Mucosa of descending colon (tissue), 3 donors: ENCODE measurements around the gene STIMATE. TPM values are rescaled to one million over a fixed set of nuclear protein-coding genes. Genes with fewer than 3 reads are reported as not detected.

ENCODE experiments used
- ATAC-seq: fragments of 200-7000 bp; cut with Tn5 transposase; one replicate; pipeline ENCODE4 v1.9.1; 2020; ENCODE audit warnings: mild to moderate bottlenecking, moderate library complexity
- DNase-seq, 3 donors: peaks; one replicate each; pipeline ENCODE4 v3.0.0-alpha.2; 2020
- H3K36me3 ChIP-seq: fragments of 200-600 bp; one replicate; pipeline ENCODE4 v1.8.0; 2021; ENCODE audit warnings: low read depth, mild to moderate bottlenecking
- H3K4me1 ChIP-seq: fragments of 200-600 bp; one replicate; pipeline ENCODE4 v1.8.0; 2021; ENCODE audit warnings: low read depth, mild to moderate bottlenecking
- H3K4me3 ChIP-seq: fragments of 200-600 bp; one replicate; pipeline ENCODE4 v1.8.0; 2021; ENCODE audit warnings: mild to moderate bottlenecking
- H3K9me3 ChIP-seq: fragments of 200-600 bp; one replicate; pipeline ENCODE4 v1.8.0; 2021; ENCODE audit warnings: mild to moderate bottlenecking
- intact Hi-C, 2 donors: fragments of 100-400 bp; cut with DNase I in 1 of 2; cut with micrococcal nuclease in 1 of 2; formaldehyde crosslinking; loops; one replicate each; pipeline versions ENCODE4 v1.11.0 to v1.11.1; 2022; cut with DNase I, micrococcal nuclease
- total RNA-seq, 3 donors: library from RNA; stranded (reverse); fragmentation: NEBNext Ultra II Directional in 2 of 3; extraction: Animal tissue kit (Norgen Biotek cat#: 25700) in 2 of 3; gene quantifications; one replicate each; pipeline versions ENCODE4 v1.2.1 to v1.2.4, GENCODE V29; 2021 to 2023
- TF ChIP-seq, protein P1 (sequence below): fragments of 200-600 bp; IDR thresholded peaks from one replicate; pipeline ENCODE4 v1.8.0; 2022; ENCODE audit warnings: antibody characterized with exemption, mild to moderate bottlenecking
- donor health status: DM: no; HTN: no; CAD: no; lungs with moderate emphysema.
- donor health status: DM: no; HTN: no; CAD: no.
- donor health status: DM: no; HTN: yes; CAD: no.

STIMATE gene
- total RNA-seq, 3 donors from 2014 or later = 9.3 to 14.8 (median 11.1) TPM

- TF ChIP-seq, protein P1, sequence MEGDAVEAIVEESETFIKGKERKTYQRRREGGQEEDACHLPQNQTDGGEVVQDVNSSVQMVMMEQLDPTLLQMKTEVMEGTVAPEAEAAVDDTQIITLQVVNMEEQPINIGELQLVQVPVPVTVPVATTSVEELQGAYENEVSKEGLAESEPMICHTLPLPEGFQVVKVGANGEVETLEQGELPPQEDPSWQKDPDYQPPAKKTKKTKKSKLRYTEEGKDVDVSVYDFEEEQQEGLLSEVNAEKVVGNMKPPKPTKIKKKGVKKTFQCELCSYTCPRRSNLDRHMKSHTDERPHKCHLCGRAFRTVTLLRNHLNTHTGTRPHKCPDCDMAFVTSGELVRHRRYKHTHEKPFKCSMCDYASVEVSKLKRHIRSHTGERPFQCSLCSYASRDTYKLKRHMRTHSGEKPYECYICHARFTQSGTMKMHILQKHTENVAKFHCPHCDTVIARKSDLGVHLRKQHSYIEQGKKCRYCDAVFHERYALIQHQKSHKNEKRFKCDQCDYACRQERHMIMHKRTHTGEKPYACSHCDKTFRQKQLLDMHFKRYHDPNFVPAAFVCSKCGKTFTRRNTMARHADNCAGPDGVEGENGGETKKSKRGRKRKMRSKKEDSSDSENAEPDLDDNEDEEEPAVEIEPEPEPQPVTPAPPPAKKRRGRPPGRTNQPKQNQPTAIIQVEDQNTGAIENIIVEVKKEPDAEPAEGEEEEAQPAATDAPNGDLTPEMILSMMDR = no peak
- intact Hi-C loops = no loop called here
These were observed 16.9 kb downstream of the STIMATE start for GRCh38 chr3:52880474-52880873.

DNA sequence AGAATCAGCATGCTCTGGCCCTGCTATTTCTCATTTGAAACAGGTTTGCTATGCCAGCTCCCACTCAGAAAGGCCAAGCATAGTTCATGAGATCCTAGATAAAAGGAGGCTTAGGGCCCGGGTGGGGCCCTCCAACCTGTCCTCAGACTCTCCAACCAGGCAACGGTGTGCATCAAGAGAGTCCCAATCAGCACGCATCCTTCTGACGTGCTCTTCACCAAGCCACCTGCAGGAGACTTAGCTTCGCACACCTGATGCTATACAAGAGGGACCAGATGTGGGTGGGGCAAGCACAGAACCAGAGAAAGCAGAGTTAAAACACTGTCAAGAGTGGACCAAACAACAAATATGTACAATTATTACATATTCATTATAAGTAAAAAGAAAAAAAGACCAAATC, 17.3 kb downstream of the STIMATE start:
- intact Hi-C loops = no loop called here
- no peaks in the 10 kb centered on the region for H3K36me3 ChIP-seq
- DNase-seq = no peak
- no peak overlapping the region for H3K4me3 ChIP-seq
- no peaks in the 10 kb centered on the region for H3K4me1 ChIP-seq
- TF ChIP-seq, protein P1 = no peak
- no peak for ATAC-seq
- no peaks in the 10 kb centered on the region for H3K9me3 ChIP-seq

More at GRCh38 chr3:52880474-52880873, 16.9 kb downstream of the STIMATE start:
- DNase-seq (no peak), ATAC-seq (no peak)
- H3K4me3 ChIP-seq = no peak overlapping the region
- H3K4me1 ChIP-seq = no peaks in the 10 kb centered on the region
- H3K9me3 ChIP-seq = no peaks in the 10 kb centered on the region
- H3K36me3 ChIP-seq = no peaks in the 10 kb centered on the region

DNA sequence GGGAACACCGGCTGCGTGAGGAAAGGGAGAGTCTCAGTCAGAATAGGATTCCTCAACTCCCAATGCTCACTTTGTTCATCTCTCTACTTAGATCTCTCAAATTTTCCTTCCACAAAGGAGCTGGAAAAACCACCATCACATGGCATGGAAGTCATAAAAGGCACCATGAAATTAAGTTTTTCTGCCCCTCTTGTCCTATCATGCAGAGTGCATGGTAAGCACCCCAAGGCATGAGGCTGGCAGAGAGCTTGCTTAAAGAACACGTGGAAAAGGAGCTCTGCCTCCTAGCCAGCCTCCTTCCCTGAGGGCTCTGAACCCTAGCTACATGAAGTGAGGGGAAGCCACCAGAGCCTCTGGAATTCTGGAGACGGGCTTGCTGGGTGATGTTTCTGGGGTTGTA, 17.8 kb downstream of the STIMATE start:
- TF ChIP-seq, protein P1 = no peak
- Histone ChIP-seq H3K36me3 (no peaks in the 10 kb centered on the region), H3K4me1 (peaks cover 1% of the 10 kb centered on the region), H3K9me3 (no peaks in the 10 kb centered on the region), H3K4me3 (no peak overlapping the region)
- intact Hi-C loops = no loop called here
- ATAC-seq (no peak), DNase-seq (no peak)

DNA sequence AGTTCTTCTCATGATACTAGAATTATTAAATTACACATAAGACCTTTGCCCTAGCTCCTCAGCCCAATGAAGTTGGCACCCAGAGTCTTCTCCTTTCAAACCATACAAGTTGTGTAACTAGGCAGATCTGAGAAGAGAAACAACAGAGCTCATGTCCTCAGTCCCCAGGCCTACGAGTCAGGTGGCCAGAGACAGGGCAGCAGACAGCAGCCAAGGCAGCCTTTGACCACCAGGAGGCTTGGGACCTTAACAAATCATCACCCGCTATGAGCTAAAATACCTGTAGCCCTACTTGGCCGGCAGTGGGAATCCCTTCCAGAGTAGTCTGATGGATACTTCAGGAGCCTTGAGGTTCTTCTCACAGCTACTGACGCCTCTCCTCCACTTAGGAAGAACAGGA, 18.3 kb downstream of the STIMATE start:
- Histone ChIP-seq H3K9me3 (no peaks in the 10 kb centered on the region), H3K36me3 (no peaks in the 10 kb centered on the region), H3K4me3 (no peak overlapping the region), H3K4me1 (peaks cover 4% of the 10 kb centered on the region)
- DNase-seq (no peak), ATAC-seq (no peak)
- intact Hi-C loops = no loop called here
- TF ChIP-seq, protein P1 = no peak

DNA sequence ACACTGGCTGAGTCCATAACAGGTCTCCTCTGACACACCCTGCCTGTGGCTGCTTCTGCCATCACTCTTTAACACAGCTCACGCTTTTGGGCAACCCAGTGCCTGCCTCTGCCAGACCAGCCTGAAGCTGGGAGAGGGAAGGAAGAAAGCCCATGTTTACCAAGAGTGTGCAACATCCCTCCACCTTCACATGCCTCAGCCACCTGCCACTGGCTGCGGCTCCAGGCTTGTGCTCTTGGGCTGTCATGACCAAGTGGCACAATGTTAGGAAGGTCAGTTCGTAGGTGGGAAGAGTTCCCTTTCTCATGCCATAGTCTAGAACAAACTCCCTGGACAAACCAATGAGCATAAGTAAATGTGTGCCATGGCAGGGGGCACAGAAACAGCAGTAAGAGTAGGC, 20.3 kb downstream of the STIMATE start:
- no peak for DNase-seq
- intact Hi-C loops = no loop called here

More for the DNA sequence above, 20.3 kb downstream of the STIMATE start:
- no peak overlapping the region for H3K4me3 ChIP-seq
- H3K9me3 ChIP-seq = no peaks in the 10 kb centered on the region
- peaks cover 8% of the 10 kb centered on the region for H3K4me1 ChIP-seq
- no peaks in the 10 kb centered on the region for H3K36me3 ChIP-seq
- TF ChIP-seq, protein P1 = no peak
- no peak for ATAC-seq
